Kidney (tissue), 14 donors: ENCODE results near the gene CRCP. TPM values are rescaled to one million over a fixed set of nuclear protein-coding genes. Genes with fewer than 3 reads are reported as not detected.
A peak's percentile ranks its signal among the peaks of the same experiment; 100 is the strongest.

ENCODE experiments used
- DNase-seq, 5 donors: peaks; one replicate each; pipeline ENCODE4 v3.0.0-alpha.2; 2013 to 2020
- FAIRE-seq: peaks from 2 replicates; lab custom pipeline; 2012; peaks lifted over from hg19 to GRCh38; lab: Jason Lieb, UNC
- H3K27ac ChIP-seq, 2 donors: one replicate each; pipeline ENCODE4 v1.7.0; 2013; ENCODE audit warnings: low read depth in 2 of 2, low read length in 2 of 2, inconsistent platforms in 1 of 2
- H3K27me3 ChIP-seq: one replicate; pipeline ENCODE4 v1.7.1; 2013; ENCODE audit warnings: low read length, inconsistent platforms; ENCODE audit not compliant: control insufficient read depth, insufficient read depth
- H3K36me3 ChIP-seq, 3 donors: one replicate each; pipeline versions ENCODE4 v1.7.0 to v1.7.1; 2013; ENCODE audit warnings: low read length in 3 of 3, control low read depth in 1 of 3, inconsistent platforms in 1 of 3; ENCODE audit not compliant: insufficient read depth in 3 of 3, control insufficient read depth in 2 of 3
- H3K4me1 ChIP-seq, 3 donors: one replicate each; pipeline versions ENCODE4 v1.7.0 to v1.7.1; 2013; ENCODE audit warnings: low read length in 3 of 3, inconsistent platforms in 1 of 3, low read depth in 1 of 3; ENCODE audit not compliant: control insufficient read depth in 2 of 3, insufficient read depth in 2 of 3
- H3K4me3 ChIP-seq, 3 donors: one replicate each; pipeline versions ENCODE4 v1.7.0 to v1.8.1; 2013; ENCODE audit warnings: low read length in 3 of 3, control low read depth in 1 of 3, inconsistent platforms in 1 of 3
- H3K9ac ChIP-seq, 3 donors: one replicate each; pipeline versions ENCODE4 v1.7.0 to v1.7.1; 2013; ENCODE audit warnings: low read length in 3 of 3, control low read depth in 1 of 3, inconsistent platforms in 1 of 3
- H3K9me3 ChIP-seq, 3 donors: one replicate each; pipeline versions ENCODE4 v1.7.0 to v1.7.1; 2013; ENCODE audit warnings: low read length in 3 of 3, control low read depth in 1 of 3, inconsistent platforms in 1 of 3; ENCODE audit not compliant: control insufficient read depth in 2 of 3, insufficient read depth in 1 of 3
- intact Hi-C: fragments of 100-400 bp; cut with DNase I; formaldehyde crosslinking; loops from one replicate; pipeline ENCODE4 v1.11.1; 2022
- polyA plus RNA-seq: library from polyadenylated mRNA; stranded (reverse); fragments of 350-450 nt; fragmentation: Illumina TruSeq; extraction: RNeasy Lipid Tissue Mini Kit (QIAGEN cat#74804); gene quantifications from one replicate; pipeline ENCODE4 v1.2.3, GENCODE V29; 2014; ENCODE audit warnings: low read depth, low replicate concordance; ENCODE audit not compliant: insufficient read depth
- total RNA-seq: library from RNA; stranded (reverse); fragmentation: NEBNext Ultra II Directional; extraction: Animal tissue kit (Norgen Biotek cat#: 25700); gene quantifications from one replicate; pipeline ENCODE4 v1.2.1, GENCODE V29; 2021
- TF ChIP-seq, protein P1 (sequence below): IDR thresholded peaks from 3 replicates; pipeline ENCODE4 v1.5.1; 2012; ENCODE audit warnings: mild to moderate bottlenecking, moderate library complexity, borderline replicate concordance; ENCODE audit not compliant: insufficient read depth; ENCODE audit errors: extremely low read depth
- donor health status: control.
- donor health status: control.
- donor health status: control.
- donor health status: control.
- donor health status: control.
- donor health status: DM: yes; HTN: yes; CAD: no.
- donor health status: Normal renal cell carcinoma (clear cell type).

Gene CRCP
- total and polyA plus RNA-seq, 2 donors from 2014 or later: 16.8 to 35.8 TPM

DNA sequence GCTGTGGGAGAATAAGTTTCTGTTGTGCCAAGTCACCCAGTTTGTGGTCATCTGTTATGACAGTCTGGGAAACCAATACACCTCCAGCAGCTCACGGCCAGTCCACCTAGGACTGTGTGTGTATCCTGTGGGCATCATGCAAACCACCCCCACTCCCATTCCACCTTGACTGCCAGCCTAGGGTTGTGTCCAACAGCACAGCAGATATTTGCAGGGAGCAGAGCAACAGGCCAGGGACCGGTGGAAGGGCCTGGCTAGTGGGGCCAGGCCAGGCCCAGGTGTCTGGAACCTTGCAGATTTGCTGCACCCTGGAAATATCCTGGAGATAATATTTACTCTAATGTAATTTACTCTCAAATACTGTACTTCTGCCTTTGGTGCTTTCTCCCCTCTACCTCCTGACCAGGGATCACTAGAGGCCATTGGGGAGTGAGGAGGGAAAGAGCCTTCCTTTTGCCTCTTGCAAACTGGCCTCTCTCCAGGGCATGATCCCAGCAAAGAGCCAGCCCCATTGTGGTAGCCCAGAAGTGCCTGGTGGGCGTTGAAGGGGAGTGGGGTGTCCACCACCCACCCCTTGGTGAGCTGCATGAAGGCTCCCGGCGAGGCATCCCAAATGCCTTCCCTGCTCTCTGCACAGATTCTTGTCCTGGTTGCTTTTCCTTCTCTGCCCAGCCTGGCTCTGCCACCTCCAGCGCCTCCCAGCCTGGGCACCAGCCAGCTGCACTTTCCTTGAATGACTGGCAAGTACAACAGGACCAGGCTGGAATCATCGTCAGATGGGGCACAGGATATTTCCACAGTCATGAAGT, 75.3 kb downstream of the CRCP start:
- FAIRE-seq (no peak), DNase-seq (peak in 1 of 5 donors; percentile 39)
- H3K9ac ChIP-seq: no peak overlapping the region
- no peak overlapping the region for H3K27ac ChIP-seq
- H3K4me3 ChIP-seq: no peak overlapping the region
- H3K4me1 ChIP-seq: no peaks in the 10 kb centered on the region
- H3K36me3 ChIP-seq: no peaks in the 10 kb centered on the region
- TF ChIP-seq, protein P1, sequence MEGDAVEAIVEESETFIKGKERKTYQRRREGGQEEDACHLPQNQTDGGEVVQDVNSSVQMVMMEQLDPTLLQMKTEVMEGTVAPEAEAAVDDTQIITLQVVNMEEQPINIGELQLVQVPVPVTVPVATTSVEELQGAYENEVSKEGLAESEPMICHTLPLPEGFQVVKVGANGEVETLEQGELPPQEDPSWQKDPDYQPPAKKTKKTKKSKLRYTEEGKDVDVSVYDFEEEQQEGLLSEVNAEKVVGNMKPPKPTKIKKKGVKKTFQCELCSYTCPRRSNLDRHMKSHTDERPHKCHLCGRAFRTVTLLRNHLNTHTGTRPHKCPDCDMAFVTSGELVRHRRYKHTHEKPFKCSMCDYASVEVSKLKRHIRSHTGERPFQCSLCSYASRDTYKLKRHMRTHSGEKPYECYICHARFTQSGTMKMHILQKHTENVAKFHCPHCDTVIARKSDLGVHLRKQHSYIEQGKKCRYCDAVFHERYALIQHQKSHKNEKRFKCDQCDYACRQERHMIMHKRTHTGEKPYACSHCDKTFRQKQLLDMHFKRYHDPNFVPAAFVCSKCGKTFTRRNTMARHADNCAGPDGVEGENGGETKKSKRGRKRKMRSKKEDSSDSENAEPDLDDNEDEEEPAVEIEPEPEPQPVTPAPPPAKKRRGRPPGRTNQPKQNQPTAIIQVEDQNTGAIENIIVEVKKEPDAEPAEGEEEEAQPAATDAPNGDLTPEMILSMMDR: no peak
- H3K9me3 ChIP-seq: no peaks in the 10 kb centered on the region
- no peaks in the 10 kb centered on the region for H3K27me3 ChIP-seq
- intact Hi-C loops: no loop called here

DNA sequence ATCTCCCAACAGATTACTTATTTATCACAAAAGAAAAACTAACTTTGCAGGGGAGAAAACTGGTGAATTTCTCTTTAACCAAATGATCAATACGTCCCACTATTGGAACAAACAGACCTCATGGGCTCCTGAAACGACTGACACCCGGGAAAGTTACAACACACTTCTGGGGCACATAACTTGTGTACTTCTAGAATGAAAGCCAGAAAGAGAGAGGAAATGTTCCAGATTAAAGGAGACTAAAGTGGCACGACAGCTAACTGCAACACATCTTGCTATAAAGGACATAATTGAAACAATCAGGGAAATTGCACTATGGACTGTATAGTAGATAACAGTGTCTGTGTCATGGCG, 75.8 kb downstream of the CRCP start:
- Histone ChIP-seq H3K36me3 (no peaks in the 10 kb centered on the region), H3K27me3 (no peaks in the 10 kb centered on the region), H3K27ac (no peak overlapping the region), H3K4me3 (no peak overlapping the region), H3K9me3 (no peaks in the 10 kb centered on the region), H3K4me1 (no peaks in the 10 kb centered on the region), H3K9ac (no peak overlapping the region)
- intact Hi-C loops: no loop called here
- TF ChIP-seq, protein P1: no peak
- FAIRE-seq (no peak), DNase-seq (no peak)

DNA sequence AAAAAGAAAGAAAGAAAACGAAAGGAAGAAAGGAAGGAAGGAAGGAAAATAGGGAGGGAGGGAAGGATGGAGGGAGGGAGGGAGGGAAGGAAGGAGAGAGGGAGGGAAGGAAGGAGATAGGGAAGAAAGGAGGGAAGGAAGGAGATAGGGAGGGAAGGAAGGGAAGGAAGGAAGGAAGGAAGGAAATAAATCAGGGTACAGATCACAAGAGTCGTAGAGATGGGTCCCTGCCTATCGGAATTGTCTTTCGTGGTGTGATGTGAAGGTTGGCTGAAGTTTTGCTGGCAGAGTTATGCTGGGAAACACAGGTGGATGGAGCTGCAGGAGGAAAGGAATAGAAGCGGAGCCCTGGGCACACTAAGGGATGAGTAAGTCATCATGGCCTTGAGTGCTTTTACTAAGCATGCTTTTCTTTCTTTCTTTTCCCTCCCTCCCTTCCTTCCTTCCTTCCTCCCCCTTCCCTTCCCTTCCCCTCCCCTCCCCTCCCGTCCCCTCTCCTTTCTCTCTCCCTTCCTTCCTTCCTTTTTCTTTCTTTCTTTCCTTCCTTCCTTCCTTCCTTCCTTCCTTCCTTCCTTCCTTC, 78.6 kb downstream of the CRCP start:
- TF ChIP-seq, protein P1: no peak
- intact Hi-C loops: no loop called here
- H3K4me3 ChIP-seq: no peak overlapping the region
- no peaks in the 10 kb centered on the region for H3K36me3 ChIP-seq
- FAIRE-seq: no peak
- H3K27me3 ChIP-seq: no peaks in the 10 kb centered on the region
- DNase-seq: no peak
- H3K4me1 ChIP-seq: no peaks in the 10 kb centered on the region
- H3K9ac ChIP-seq: no peak overlapping the region
- H3K9me3 ChIP-seq: no peaks in the 10 kb centered on the region
- no peak overlapping the region for H3K27ac ChIP-seq
